HEK293T (cell line): ENCODE measurements around the gene GREB1L.
"Not testable (repeated sequence)": the region's sequence is repeated elsewhere in the genome, so short reads cannot be mapped to it uniquely, and the experiment has no call there.

Experiments
- CTCF ChIA-PET: fragments of 350-600 bp; formaldehyde crosslinking; extraction: SDS; loops from one replicate; lab custom pipeline; 2021; ENCODE audit warnings: antibody characterized with exemption, inconsistent platforms; lab: Yijun Ruan, JAX
- POLR2A ChIA-PET: fragments of 350-600 bp; formaldehyde crosslinking; extraction: SDS; loops from one replicate; lab custom pipeline; 2020; ENCODE audit warnings: antibody characterized with exemption, inconsistent platforms; lab: Yijun Ruan, JAX
- DNase-seq: peaks from one replicate; pipeline ENCODE4 v3.0.0; 2012; ENCODE audit warnings: mixed read lengths; ENCODE audit errors: extremely low spot score
- ARNT ChIP-seq: fragments of 450-650 bp; IDR thresholded peaks from 2 replicates; pipeline ENCODE4 v1.6.1; 2017; ENCODE audit warnings: mild to moderate bottlenecking
- BHLHE40 ChIP-seq: fragments of 450-650 bp; IDR thresholded peaks from 2 replicates; pipeline ENCODE4 v1.6.1; 2016; ENCODE audit warnings: mild to moderate bottlenecking, moderate library complexity, borderline replicate concordance
- CTBP1 ChIP-seq: fragments of 450-650 bp; IDR thresholded peaks from 2 replicates; pipeline ENCODE4 v1.6.1; 2016; ENCODE audit warnings: borderline replicate concordance
- ELF4 ChIP-seq: fragments of 450-650 bp; IDR thresholded peaks from 2 replicates; pipeline ENCODE4 v1.6.1; 2017; ENCODE audit warnings: antibody characterized with exemption
- FOXA1 ChIP-seq: fragments of 450-650 bp; IDR thresholded peaks from 2 replicates; pipeline ENCODE4 v1.6.1; 2016; ENCODE audit warnings: mild to moderate bottlenecking
- FOXK2 ChIP-seq: fragments of 450-650 bp; IDR thresholded peaks from 2 replicates; pipeline ENCODE4 v1.6.1; 2016; ENCODE audit warnings: mild to moderate bottlenecking
- FOXM1 ChIP-seq: fragments of 450-650 bp; IDR thresholded peaks from 2 replicates; pipeline ENCODE4 v1.6.1; 2017; ENCODE audit warnings: mild to moderate bottlenecking, borderline replicate concordance
- HDGF ChIP-seq: fragments of 450-650 bp; IDR thresholded peaks from 2 replicates; pipeline ENCODE4 v1.6.1; 2017; ENCODE audit warnings: antibody characterized with exemption, borderline replicate concordance
- L3MBTL2 ChIP-seq: fragments of 450-650 bp; conservative IDR thresholded peaks from 2 replicates; pipeline ENCODE4 v1.6.1; 2016; ENCODE audit warnings: mild to moderate bottlenecking
- LEF1 ChIP-seq: fragments of 450-650 bp; IDR thresholded peaks from 2 replicates; pipeline ENCODE4 v1.6.1; 2017; ENCODE audit warnings: mild to moderate bottlenecking, borderline replicate concordance
- NFRKB ChIP-seq: fragments of 450-650 bp; IDR thresholded peaks from 2 replicates; pipeline ENCODE4 v1.6.1; 2016; ENCODE audit warnings: mild to moderate bottlenecking, moderate library complexity
- SP1 ChIP-seq: fragments of 450-650 bp; IDR thresholded peaks from 2 replicates; pipeline ENCODE4 v1.6.1; 2017
- SUZ12 ChIP-seq: fragments of 450-650 bp; IDR thresholded peaks from 2 replicates; pipeline ENCODE4 v1.6.1; 2016; ENCODE audit warnings: mild to moderate bottlenecking
- TARDBP ChIP-seq: fragments of 450-650 bp; IDR thresholded peaks from 2 replicates; pipeline ENCODE4 v1.6.1; 2016
- ZNF384 ChIP-seq: fragments of 450-650 bp; IDR thresholded peaks from 2 replicates; pipeline ENCODE4 v1.6.1; 2016
- TF ChIP-seq, protein P1 (sequence below): fragments of 450-650 bp; IDR thresholded peaks from 2 replicates; pipeline ENCODE4 v1.6.1; 2016

GREB1L gene

GRCh38 chr18:21205695-21206094 is 36.3 kb upstream of the GREB1L start:
- CTCF ChIA-PET: no interaction called here
- POLR2A ChIA-PET: no interaction called here
- TF ChIP-seq ZNF384 (no peak), FOXA1 (no peak), TARDBP (no peak), ARNT (no peak), HDGF (no peak), FOXM1 (no peak), NFRKB (no peak), ELF4 (no peak)
- no peak for DNase-seq

DNA sequence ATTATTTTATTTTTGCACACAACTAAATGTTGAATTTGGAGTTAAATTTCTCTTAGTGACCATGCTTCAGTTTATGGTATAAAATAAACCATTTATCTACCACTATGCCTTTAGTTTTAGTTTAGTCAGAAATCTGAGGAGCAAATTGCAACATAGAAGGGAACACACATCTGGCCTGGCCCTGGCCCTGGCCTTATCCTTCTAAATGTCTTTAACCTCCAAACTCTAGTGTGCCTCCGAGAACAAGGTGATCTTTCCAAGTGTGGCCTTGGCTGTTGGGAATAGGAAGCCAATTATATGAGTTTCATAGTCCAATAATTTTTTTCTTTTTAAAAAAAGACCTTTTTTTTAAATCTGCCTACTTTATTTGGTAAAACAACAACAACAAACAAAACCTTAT is 31.8 kb upstream of the GREB1L start:
- no peak for DNase-seq
- ChIA-PET POLR2A (no interaction called here), CTCF (no interaction called here)
- TF ChIP-seq, protein P1, sequence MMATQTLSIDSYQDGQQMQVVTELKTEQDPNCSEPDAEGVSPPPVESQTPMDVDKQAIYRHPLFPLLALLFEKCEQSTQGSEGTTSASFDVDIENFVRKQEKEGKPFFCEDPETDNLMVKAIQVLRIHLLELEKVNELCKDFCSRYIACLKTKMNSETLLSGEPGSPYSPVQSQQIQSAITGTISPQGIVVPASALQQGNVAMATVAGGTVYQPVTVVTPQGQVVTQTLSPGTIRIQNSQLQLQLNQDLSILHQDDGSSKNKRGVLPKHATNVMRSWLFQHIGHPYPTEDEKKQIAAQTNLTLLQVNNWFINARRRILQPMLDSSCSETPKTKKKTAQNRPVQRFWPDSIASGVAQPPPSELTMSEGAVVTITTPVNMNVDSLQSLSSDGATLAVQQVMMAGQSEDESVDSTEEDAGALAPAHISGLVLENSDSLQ: no peak
- TF ChIP-seq FOXA1 (no peak), SUZ12 (no peak), NFRKB (no peak), L3MBTL2 (no peak), ELF4 (no peak), ZNF384 (no peak)

GRCh38 chr18:21210784-21211183 is 31.2 kb upstream of the GREB1L start:
- TF ChIP-seq SP1: no peak
- TF ChIP-seq SUZ12: no peak
- TF ChIP-seq ARNT: no peak
- no peak for TF ChIP-seq L3MBTL2
- TF ChIP-seq, protein P1: no peak
- no peak for TF ChIP-seq BHLHE40
- DNase-seq: no peak
- POLR2A ChIA-PET: no interaction called here
- CTCF ChIA-PET: interaction anchor here (1.4 kb wide), 1 partner anchor 19 kb away, joined by 6 read pairs; no protein-coding TSS in a partner anchor

DNA sequence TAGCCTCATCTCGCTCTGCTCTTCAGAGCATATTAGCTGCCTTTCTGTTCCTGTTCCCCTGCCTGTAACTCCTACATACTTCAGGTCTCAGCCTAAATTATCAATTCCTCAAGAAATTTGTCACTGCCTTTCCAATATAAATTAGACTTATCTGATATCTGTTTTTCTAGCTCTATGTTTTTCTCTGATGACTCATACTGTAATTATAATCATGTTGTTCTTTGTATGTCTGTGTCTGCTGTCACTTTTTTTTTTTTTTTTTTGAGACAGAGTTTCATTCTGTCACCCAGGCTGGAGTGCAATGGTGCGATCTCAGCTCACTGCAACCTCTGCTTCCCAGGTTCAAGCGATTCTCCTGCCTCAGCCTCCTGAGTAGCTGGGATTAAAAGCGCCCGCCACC is 27.6 kb upstream of the GREB1L start:
- ChIA-PET POLR2A (interaction anchor here (0.6 kb wide), 1 partner anchor 15 kb away, joined by 3 read pairs; no protein-coding TSS in a partner anchor), CTCF (interaction anchor here (0.7 to 1.5 kb wide), 4 partner anchors 20 to 139 kb away, joined by 3 to 6 read pairs (median 4); partner anchors contain the start of gene ROCK1)
- TF ChIP-seq, protein P1: peak; percentile 9; the same call in 1 of the 2 replicates
- TF ChIP-seq ZNF384: peak; percentile 79
- DNase-seq: not testable (repeated sequence)

GRCh38 chr18:21215490-21215889 is 26.5 kb upstream of the GREB1L start:
- TF ChIP-seq, protein P1: peak; percentile 73
- no peak for TF ChIP-seq NFRKB
- ChIA-PET CTCF (interaction anchor here (0.6 to 1.7 kb wide), 4 partner anchors 16 to 273 kb away, joined by 3 to 6 read pairs (median 4); no protein-coding TSS in a partner anchor), POLR2A (no interaction called here)
- DNase-seq: no peak

GRCh38 chr18:21218862-21219261 is 23.2 kb upstream of the GREB1L start:
- peak; percentile 76 for DNase-seq
- TF ChIP-seq ELF4: no peak
- peak; percentile 84; the same call in 1 of the 2 replicates for TF ChIP-seq CTBP1
- TF ChIP-seq FOXM1: no peak
- peak; percentile 91 for TF ChIP-seq ARNT
- peak; percentile 23; the same call in 1 of the 2 replicates for TF ChIP-seq LEF1
- TF ChIP-seq ZNF384: peak; percentile 22; the same call in 1 of the 2 replicates
- TF ChIP-seq, protein P1: peak; percentile 62
- TF ChIP-seq L3MBTL2: no peak
- no peak for TF ChIP-seq HDGF
- no peak for TF ChIP-seq NFRKB
- TF ChIP-seq SUZ12: no peak
- POLR2A ChIA-PET: no interaction called here
- CTCF ChIA-PET: interaction anchor here (1.3 kb wide), 1 partner anchor 24 kb away, joined by 4 read pairs; no protein-coding TSS in a partner anchor

DNA sequence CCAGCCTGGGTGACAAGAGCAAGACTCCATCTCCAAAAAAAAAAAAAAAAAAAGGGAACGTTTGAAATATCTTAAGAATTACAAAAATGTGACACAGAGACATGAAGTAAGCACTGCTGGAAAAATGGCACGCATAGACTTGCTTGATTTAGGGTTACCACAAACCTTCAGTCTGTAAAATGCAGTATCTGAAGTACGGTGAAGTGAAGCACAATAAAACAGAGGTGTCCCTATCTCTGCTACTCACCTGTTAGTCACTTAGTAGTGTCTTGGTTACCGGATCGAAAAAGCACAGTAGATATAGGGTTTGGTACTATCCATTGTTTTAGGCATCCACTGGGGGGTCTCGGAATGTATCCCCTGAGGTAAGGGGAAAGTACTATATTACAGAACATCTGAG is 11.6 kb upstream of the GREB1L start:
- TF ChIP-seq, protein P1: no peak
- TF ChIP-seq ARNT (no peak), FOXK2 (no peak), ELF4 (no peak), FOXA1 (no peak), SUZ12 (no peak), NFRKB (no peak), CTBP1 (no peak), SP1 (no peak), BHLHE40 (no peak), ZNF384 (no peak), LEF1 (no peak), HDGF (no peak), L3MBTL2 (no peak), FOXM1 (no peak), TARDBP (no peak)
- CTCF ChIA-PET: no interaction called here
- DNase-seq: no peak
- POLR2A ChIA-PET: no interaction called here
